HG02852 (cell line): ENCODE measurements around the gene OR52L1.

ENCODE experiments used
- ATAC-seq: cut with Tn5 transposase; IDR thresholded peaks from one replicate; pipeline ENCODE4 v1.9.1; 2021; ENCODE audit warnings: mild to moderate bottlenecking, moderate library complexity; ENCODE audit not compliant: unreplicated experiment

Gene OR52L1

DNA sequence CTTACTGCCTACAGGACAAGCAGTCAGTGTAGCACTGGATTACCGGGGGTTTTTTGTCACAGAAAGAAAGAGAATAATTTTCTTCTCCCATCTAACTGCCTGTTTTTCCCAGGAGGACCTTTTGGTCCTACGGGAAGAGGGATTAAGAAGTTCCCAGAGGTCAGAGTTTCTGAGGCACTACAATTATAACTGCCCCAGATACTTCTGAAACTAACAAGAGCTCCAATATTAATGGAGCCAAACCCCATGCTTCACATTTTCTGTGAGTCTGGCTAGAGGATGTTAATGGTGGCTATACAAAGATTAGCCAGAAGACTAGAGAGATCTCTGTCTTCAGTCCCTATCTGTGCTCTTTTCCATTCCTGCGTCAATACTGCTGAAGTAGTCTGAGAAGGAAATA lies 44.8 kb downstream of the OR52L1 start, which contains the start of gene OR56A3:
OR56A3 (plus strand) TSS at position 301 of the 400 bp plus-strand sequence. CDS start 5,096 bp downstream, outside the sequence.
- ATAC-seq, result no peak

DNA sequence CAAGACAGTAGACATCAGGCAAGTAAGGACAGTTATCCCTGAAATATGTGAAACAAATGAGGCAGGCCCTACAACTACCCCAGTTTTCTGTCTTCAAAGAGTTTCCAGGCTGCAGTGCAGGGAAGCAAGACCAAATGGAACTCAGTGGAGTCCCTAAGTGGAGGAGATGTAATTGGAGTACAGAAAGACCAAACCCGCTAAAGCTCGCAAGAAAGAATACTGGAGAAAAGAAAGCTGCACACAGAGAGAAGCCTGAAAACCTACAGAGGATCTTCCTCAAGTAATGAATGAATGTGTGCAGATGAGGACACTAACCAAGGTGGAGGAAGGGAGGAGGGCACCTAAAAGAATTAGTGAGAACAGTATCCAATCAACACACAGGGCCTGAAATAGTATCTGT lies 46.0 kb downstream of the OR52L1 start:
- ATAC-seq, result no peak

- ATAC-seq, result no peak
Measured at GRCh38 chr11:5938603-5938965, 48.2 kb downstream of the OR52L1 start.

DNA sequence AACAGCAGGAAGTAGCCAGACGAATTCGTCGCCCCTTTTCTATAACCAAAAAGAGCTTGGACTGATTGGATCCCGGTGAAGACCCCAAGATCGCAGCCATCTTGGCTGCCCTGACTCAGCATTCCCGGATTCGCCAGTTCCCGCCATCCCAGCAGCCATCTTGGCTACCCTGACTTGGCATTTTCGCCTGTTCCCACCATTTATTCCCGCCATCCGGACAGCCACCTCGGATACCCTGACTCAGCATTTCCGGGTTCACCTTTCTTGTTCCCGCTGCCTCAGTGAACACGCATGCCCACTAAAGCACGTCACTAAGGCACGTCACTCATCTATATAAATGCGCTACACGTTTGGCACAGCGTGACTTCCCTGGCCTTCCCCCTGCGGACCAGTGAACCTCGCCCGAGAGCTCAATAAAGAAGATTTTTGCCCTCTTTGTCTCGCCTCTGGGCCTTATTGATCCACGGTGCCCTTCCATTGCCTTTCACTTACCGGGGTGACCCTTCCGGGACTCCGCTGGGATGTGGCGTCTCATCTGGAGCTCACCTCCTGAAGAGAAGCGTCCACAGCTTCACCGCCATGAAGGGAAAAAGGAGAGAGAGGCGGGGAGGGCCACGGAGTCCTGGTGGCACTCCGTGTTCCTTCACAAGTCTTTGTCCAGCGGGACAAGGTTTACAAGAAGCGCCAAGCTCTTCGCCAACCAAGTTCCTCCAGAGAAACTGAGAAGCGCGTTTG lies 48.8 kb downstream of the OR52L1 start:
- ATAC-seq, result no peak
